Measurements from ENCODE around the gene MBNL3.
"Not testable (repeated sequence)": the region's sequence is repeated elsewhere in the genome, so short reads cannot be mapped to it uniquely, and the experiment has no call there.

MBNL3 gene

DNA sequence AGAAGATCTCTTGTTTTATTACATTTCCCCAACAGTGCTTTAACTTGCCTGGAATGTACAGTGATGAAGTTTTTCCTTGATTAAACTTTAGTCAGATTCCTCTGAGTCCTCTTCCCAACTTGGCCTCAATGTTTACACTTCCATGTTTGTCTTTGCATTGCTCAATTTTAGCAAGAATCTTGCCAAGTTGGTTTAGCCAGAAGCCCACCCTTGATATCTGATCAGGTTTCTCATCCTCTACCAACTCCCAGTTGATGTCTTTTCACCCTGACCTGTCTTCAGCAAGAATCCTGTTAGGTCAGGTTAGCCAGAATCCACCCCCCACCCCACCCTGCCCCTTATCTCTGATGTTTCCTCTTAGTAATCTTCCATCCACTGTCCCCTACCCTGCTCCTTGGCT, 120.9 kb downstream of the MBNL3 start:
- no peak for DNase-seq

GRCh38 chrX:132367314-132367713, 121.5 kb downstream of the MBNL3 start:
- DNase-seq: no peak

- no peak for DNase-seq
These were observed 123.3 kb downstream of the MBNL3 start for GRCh38 chrX:132365490-132365889.

DNA sequence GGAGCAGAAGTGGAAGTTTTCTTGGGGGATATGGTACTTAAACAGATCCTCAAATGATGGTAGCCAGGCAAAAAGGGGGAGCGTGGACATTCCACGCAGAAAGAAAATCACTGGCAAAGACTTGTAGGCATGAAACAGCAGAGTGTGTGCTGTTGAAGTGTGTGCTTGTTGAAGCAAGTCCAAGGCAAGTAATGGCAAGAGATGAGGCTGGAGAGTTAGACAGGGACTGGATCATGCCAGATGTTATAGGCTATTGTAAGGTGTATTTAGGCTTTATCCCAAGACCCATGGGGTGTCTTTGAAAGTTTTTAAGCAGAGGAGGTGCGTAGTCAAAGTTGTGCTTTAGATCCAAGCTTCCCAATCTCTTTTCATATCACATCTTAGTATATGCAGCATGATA, 124.5 kb downstream of the MBNL3 start:
- no peak for DNase-seq

GRCh38 chrX:132353430-132353829, 135.4 kb downstream of the MBNL3 start:
- DNase-seq: no peak

DNA sequence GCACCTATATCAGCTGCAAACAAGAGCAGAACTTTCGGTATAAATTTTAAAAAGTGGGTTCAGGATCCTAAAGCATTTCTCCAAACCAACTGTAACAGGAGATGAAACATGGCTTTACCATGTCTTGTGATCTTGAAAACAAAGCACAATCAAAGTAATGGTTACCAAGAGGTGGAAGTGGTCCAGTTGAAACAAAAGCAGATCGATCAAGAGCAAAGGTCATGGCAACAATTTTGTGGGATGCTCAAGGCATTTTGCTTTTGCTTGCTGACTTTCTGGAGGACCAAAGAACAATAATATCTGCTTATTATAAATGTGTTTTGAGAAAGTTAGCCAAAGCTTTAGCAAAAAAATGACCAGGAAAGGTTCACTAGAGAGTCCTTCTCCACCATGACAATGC, 152.7 kb downstream of the MBNL3 start:
- no peak for DNase-seq

DNA sequence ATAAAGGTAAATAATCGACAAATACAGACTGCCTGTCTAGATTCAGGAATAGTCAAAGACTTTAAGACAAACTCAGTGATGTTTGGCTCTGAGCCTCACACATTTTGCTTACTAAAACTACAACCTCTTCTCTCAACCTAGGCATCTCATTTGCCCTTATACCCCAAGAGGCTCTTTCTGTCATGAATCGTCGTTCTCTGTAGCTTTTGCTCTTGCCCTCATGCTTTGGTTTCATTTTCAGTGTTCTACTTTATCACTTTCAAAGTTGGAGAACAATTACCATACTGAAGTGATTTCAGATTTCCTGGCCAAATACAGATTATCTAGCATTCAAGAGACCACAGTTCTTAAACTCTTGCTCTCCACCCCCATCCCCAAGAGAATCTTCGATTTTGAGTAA, 155.5 kb downstream of the MBNL3 start:
- no peak for DNase-seq

GRCh38 chrX:132331532-132331931, 157.3 kb downstream of the MBNL3 start:
- no peak for DNase-seq

GRCh38 chrX:132331000-132331399, 157.8 kb downstream of the MBNL3 start:
- DNase-seq: no peak

DNA sequence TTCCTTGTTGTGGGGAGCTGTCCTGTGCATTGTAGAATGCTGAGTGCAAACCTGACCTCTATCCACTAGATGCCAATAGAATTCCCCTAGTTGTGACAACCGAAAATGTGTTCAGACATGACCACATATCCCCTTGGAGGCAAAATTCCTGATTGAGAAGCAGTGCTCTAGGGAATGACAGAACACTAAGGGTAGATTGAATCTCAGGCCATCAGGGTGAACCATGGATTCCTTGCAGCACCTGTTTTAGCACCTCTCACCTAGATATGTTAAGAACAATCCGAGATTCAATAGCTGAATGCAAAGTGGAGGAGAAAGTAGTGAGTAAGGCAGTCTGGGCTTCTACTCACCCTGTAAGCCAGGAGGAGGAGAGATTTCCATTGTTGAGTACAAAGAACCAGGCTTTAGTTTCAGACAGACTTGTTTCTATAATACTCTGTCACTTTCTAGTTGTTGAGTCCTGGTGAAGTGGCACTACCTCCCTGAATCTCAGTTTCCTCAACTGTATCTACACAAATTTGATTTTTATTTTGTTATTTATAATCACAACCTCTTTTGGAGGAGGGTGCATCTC, 158.6 kb downstream of the MBNL3 start:
- no peak for DNase-seq

DNA sequence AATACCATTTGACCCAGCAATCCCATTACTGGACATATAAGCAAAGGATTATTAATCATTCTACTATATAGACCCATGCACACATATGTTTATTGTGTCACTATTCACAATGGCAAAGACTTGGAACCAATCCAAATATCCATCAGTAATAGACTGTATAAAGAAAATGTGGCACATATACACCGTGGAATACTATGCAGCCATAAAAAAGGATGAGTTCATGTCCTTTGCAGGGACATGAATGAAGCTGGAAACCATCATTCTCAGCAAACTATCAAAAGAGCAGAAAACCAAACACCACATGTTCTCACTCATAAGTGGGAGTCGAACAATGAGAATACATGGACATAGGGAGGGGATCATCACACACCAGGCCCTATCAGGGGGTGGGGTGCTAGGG, 161.9 kb downstream of the MBNL3 start:
- not testable (repeated sequence) for DNase-seq

All from NCI-H1048 (cell line).